Lower leg skin (tissue), 3 donors: Measurements from ENCODE around the gene ALX3.

Experiments
- POLR2A ChIP-seq, 2 donors: fragments of 450-650 bp; IDR thresholded peaks; one replicate each; pipeline ENCODE4 v1.6.1; 2016 to 2017; ENCODE audit warnings: antibody characterized with exemption in 2 of 2, mild to moderate bottlenecking in 1 of 2, moderate library complexity in 1 of 2
- TF ChIP-seq, protein P1 (sequence below), 3 donors: fragments of 450-650 bp; IDR thresholded peaks; one replicate each; pipeline ENCODE4 v1.5.1; 2016; ENCODE audit warnings: antibody characterized with exemption in 3 of 3, mild to moderate bottlenecking in 3 of 3, moderate library complexity in 2 of 3

GRCh38 chr1:110043016-110043415, 27.5 kb downstream of the ALX3 start:
- TF ChIP-seq, protein P1, sequence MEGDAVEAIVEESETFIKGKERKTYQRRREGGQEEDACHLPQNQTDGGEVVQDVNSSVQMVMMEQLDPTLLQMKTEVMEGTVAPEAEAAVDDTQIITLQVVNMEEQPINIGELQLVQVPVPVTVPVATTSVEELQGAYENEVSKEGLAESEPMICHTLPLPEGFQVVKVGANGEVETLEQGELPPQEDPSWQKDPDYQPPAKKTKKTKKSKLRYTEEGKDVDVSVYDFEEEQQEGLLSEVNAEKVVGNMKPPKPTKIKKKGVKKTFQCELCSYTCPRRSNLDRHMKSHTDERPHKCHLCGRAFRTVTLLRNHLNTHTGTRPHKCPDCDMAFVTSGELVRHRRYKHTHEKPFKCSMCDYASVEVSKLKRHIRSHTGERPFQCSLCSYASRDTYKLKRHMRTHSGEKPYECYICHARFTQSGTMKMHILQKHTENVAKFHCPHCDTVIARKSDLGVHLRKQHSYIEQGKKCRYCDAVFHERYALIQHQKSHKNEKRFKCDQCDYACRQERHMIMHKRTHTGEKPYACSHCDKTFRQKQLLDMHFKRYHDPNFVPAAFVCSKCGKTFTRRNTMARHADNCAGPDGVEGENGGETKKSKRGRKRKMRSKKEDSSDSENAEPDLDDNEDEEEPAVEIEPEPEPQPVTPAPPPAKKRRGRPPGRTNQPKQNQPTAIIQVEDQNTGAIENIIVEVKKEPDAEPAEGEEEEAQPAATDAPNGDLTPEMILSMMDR (IDR thresholded peaks at IDR 0.05) = no peak
- no peak for TF ChIP-seq POLR2A (IDR thresholded peaks at IDR 0.05)
